GM12878 (cell line): ENCODE measurements around the gene DMRTC2. TPM values are rescaled to one million over a fixed set of nuclear protein-coding genes. Genes with fewer than 3 reads are reported as not detected.

Experiments used
- ATAC-seq: fragments of 200-7000 bp; cut with Tn5 transposase; 3 replicates; pipeline ENCODE4 v1.9.1; 2020; ENCODE audit warnings: mild to moderate bottlenecking, moderate library complexity
- BruUV-seq: library from RNA; stranded (reverse); fragments of 400-500 nt; replicated peaks from 2 replicates; lab custom pipeline; 2021; lab: Mats Ljungman, UMichigan
- CTCF ChIA-PET: fragments of 300-600 bp; sonication (Branson Sonifier 250); formaldehyde crosslinking; extraction: SDS; loops from one replicate; lab custom pipeline; 2021; ENCODE audit warnings: inconsistent platforms; lab: Yijun Ruan, JAX
- POLR2A ChIA-PET: fragments of 350-600 bp; formaldehyde crosslinking; extraction: SDS; loops from one replicate; lab custom pipeline; 2021; ENCODE audit warnings: inconsistent platforms; lab: Charles Lee
- RAD21 ChIA-PET: fragments of 300-600 bp; sonication (Branson Sonifier 250); formaldehyde crosslinking; loops from one replicate; lab custom pipeline; 2023; ENCODE audit warnings: antibody characterized with exemption; ENCODE audit not compliant: unreplicated experiment; lab: Charles Lee
- SMC1A ChIA-PET: fragments of 300-600 bp; sonication (Branson Sonifier 250); formaldehyde crosslinking; loops from one replicate; lab custom pipeline; 2023; ENCODE audit not compliant: unreplicated experiment, uncharacterized antibody; lab: Charles Lee
- DNase-seq: peaks from one replicate; pipeline ENCODE4 v3.0.0-alpha.2; 2011; ENCODE audit warnings: low read depth, low spot score
- FAIRE-seq: peaks from 3 replicates; lab custom pipeline; 2011; peaks lifted over from hg19 to GRCh38; lab: Jason Lieb, UNC
- H2AFZ ChIP-seq: 2 replicates; pipeline ENCODE4 v1.6.0; 2011; ENCODE audit warnings: low read depth, low read length, control low read depth; ENCODE audit not compliant: control insufficient read depth
- H3K27ac ChIP-seq: 2 replicates; pipeline ENCODE4 v1.5.1; 2011; ENCODE audit warnings: control low read depth; ENCODE audit not compliant: control insufficient read depth, insufficient read depth
- H3K27me3 ChIP-seq, 2 experiments: replicated peaks in 1 of 2; 2 replicates each; pipeline versions ENCODE4 v1.6.0 to v1.6.1; 2011; ENCODE audit warnings: low read length in 1 of 2; ENCODE audit not compliant: control insufficient read depth in 2 of 2, insufficient read depth in 2 of 2
- H3K36me3 ChIP-seq, 2 experiments: 2 replicates each; pipeline ENCODE4 v1.5.1; 2011; ENCODE audit warnings: low read length in 1 of 2; ENCODE audit not compliant: control insufficient read depth in 2 of 2, insufficient read depth in 2 of 2
- H3K4me1 ChIP-seq: 2 replicates; pipeline ENCODE4 v1.6.1; 2011; ENCODE audit warnings: mild to moderate bottlenecking, low read length, moderate library complexity, mixed read lengths; ENCODE audit not compliant: control insufficient read depth, insufficient read depth
- H3K4me2 ChIP-seq: 2 replicates; pipeline ENCODE4 v1.6.0; 2011; ENCODE audit warnings: control low read depth; ENCODE audit not compliant: control insufficient read depth, insufficient read depth
- H3K4me3 ChIP-seq: fragments of 200-600 bp; sonication (generic); 2 replicates; pipeline ENCODE4 v1.5.1; 2016
- H3K79me2 ChIP-seq: 2 replicates; pipeline ENCODE4 v1.6.0; 2011; ENCODE audit warnings: low read length; ENCODE audit not compliant: control insufficient read depth, insufficient read depth
- H3K9ac ChIP-seq: 2 replicates; pipeline ENCODE4 v1.8.0; 2011; ENCODE audit warnings: low read length, control low read depth, mixed read lengths; ENCODE audit not compliant: control insufficient read depth, insufficient read depth
- H3K9me3 ChIP-seq: replicated peaks from 3 replicates; pipeline ENCODE4 v1.5.1; 2011; ENCODE audit warnings: mild to moderate bottlenecking, low read length; ENCODE audit not compliant: control insufficient read depth, insufficient read depth
- H4K20me1 ChIP-seq: 2 replicates; pipeline ENCODE4 v1.6.0; 2011; ENCODE audit not compliant: control insufficient read depth, insufficient read depth
- BACH1 ChIP-seq: fragments of 450-650 bp; IDR thresholded peaks from 2 replicates; pipeline ENCODE4 v1.6.1; 2017; ENCODE audit warnings: mild to moderate bottlenecking, borderline replicate concordance
- ETV6 ChIP-seq, 2 experiments: fragments of 450-650 bp in 1 of 2; IDR thresholded peaks in 1 of 2; conservative IDR thresholded peaks in 1 of 2; 2 replicates each; pipeline ENCODE4 v1.6.1; 2014; ENCODE audit warnings: antibody characterized with exemption in 1 of 2, borderline replicate concordance in 1 of 2, low read depth in 1 of 2, mild to moderate bottlenecking in 1 of 2, moderate library complexity in 1 of 2
- POLR2A ChIP-seq: IDR thresholded peaks from 2 replicates; pipeline ENCODE4 v1.6.1; 2011; ENCODE audit warnings: low read depth, mild to moderate bottlenecking, low read length
- ZBTB11 ChIP-seq: fragments of 450-650 bp; formaldehyde crosslinking; IDR thresholded peaks from 2 replicates; pipeline ENCODE4 v1.5.0; 2022; ENCODE audit warnings: mild to moderate bottlenecking, missing genetic modification characterization
- WGBS: methylation state at CpG from one replicate; pipeline ENCODE4 v1.1.6; 2016; ENCODE audit warnings: low lambda C conversion rate; ENCODE audit not compliant: insufficient replicate concordance, insufficient coverage; ENCODE audit errors: missing lambda C conversion rate; 5-methylcytosine and 5-hydroxymethylcytosine counted together
- in situ Hi-C: fragments of 300-500 bp; cut with MboI; formaldehyde crosslinking; loops from 9 replicates; pipeline ENCODE4 v1.14.3; 2018; ENCODE audit warnings: mixed read lengths
- intact Hi-C: fragments of 100-400 bp; cut with micrococcal nuclease; formaldehyde crosslinking; loops from one replicate; pipeline ENCODE4 v1.14.2; 2022; ENCODE audit not compliant: unreplicated experiment
- polyA plus RNA-seq, 11 experiments: library from polyadenylated mRNA; depleted of rRNA in 4 of 11; unstranded in 6 of 11; stranded (reverse) in 5 of 11; fragments of >200 nt; fragmentation: Nextera tagmentation in 4 of 11; fragmentation: Illumina TruSeq in 1 of 11; extraction: Ambion mirVana in 4 of 11; extraction: Trizol in 1 of 11; gene quantifications; 1 replicate in 1 of 11; 2 replicates in 10 of 11; pipeline versions ENCODE4 v1.2.1 to v1.2.3, GENCODE V29; 2011 to 2016; ENCODE audit warnings: inconsistent platforms in 2 of 11, missing spikeins in 2 of 11, low read depth in 1 of 11
- total RNA-seq, 4 experiments: library from RNA; depleted of rRNA in 3 of 4; stranded (reverse); fragments of >200 nt in 3 of 4; fragmentation: Illumina TruSeq in 1 of 4; extraction: Trizol in 1 of 4; gene quantifications; 2 replicates each; pipeline versions ENCODE4 v1.2.1 to v1.2.3, GENCODE V29; 2013 to 2021

DMRTC2 gene
- total and polyA plus RNA-seq, 10 of the 15 experiments (the other 5 are each of a cell fraction or from before 2014, with no cell fraction given) = not detected

DNA sequence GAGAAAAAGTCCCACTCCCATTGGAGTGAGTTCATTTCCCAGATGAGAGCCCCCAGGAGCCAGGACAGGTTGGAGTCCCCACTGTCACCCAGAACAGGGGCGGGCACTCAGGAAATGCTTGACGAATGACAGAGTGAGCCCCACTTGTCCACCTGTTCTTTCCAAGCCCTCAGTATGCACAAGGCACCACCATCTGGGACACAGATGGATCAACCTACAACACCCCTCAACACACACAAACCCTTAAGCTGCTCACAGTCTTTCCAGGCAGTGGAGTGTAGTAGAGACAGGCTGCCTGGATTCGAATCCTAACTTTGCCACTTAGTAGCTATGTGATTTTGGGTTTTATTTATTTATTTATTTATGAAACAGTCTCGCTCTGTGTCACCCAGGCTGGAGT lies 46.1 kb downstream of the DMRTC2 start:
- Histone ChIP-seq H3K4me1 (peaks cover 22% of the 10 kb centered on the region), H3K79me2 (peaks cover 25% of the 10 kb centered on the region), H3K9ac (no peak overlapping the region), H4K20me1 (no peaks in the 10 kb centered on the region)
- in situ Hi-C loops (no loop called here), intact Hi-C loops (no loop called here)
- WGBS = 86% methylated on average over 4 of the region's 4 CpGs
- TF ChIP-seq ZBTB11 (CRISPR knock-in tag) (no peak), BACH1 (no peak), ETV6 (conservative IDR thresholded peaks at IDR 0.05 in 1 of 2, IDR thresholded peaks at IDR 0.05 in 1 of 2; ENCODE audit: borderline replicate concordance in 1 of 2, low read depth in 1 of 2) (no peak), POLR2A (0 out of 2 replicates have a peak, but pooled peaks have one; percentile 17)
- TF ChIP-seq, all 136 proteins: peak for 1
- no peak overlapping the region for H3K4me3 ChIP-seq
- ATAC-seq = no peak
- no peak overlapping the region for H3K4me2 ChIP-seq
- FAIRE-seq = no peak
- no peaks in the 10 kb centered on the region for H3K9me3 ChIP-seq
- BruUV-seq = no TSS peak
- SMC1A ChIA-PET = interaction anchor here (0.6 to 1.6 kb wide), 3 partner anchors 17 to 1877 kb away, joined by 3 to 5 read pairs (median 3); no protein-coding TSS in a partner anchor
- peaks cover 18 to 28% of the 10 kb centered on the region in 2 experiments; a peak in 3 of 4 replicates for H3K36me3 ChIP-seq
- H3K27ac ChIP-seq = no peak overlapping the region
- RAD21 ChIA-PET = no interaction called here
- H3K27me3 ChIP-seq = no peaks in the 10 kb centered on the region
- POLR2A ChIA-PET = no interaction called here
- DNase-seq = no peak
- H2AFZ ChIP-seq = no peak overlapping the region
- CTCF ChIA-PET = interaction anchor here (10.8 kb wide), 1 partner anchor 17 kb away, joined by 136 read pairs; the partner anchor contains the start of gene CD79A
